ENCODE data around the gene ABCB11. TPM values are rescaled to one million over a fixed set of nuclear protein-coding genes. Genes with fewer than 3 reads are reported as not detected.

Gene ABCB11
- total RNA-seq, 1 donor from 2014 or later, result not detected

- DNase-seq (ENCODE audit: low spot score), result no peak
- no peaks in the 10 kb centered on the region for H3K36me3 Mint-ChIP-seq (ENCODE audit: low read depth)
- H3K9me3 Mint-ChIP-seq (ENCODE audit: low read depth), result no peaks in the 10 kb centered on the region
- no peak overlapping the region for H3K4me3 Mint-ChIP-seq (ENCODE audit: unreplicated experiment)
- no peaks in the 10 kb centered on the region for H3K27me3 Mint-ChIP-seq (ENCODE audit: low read depth)
- no peak overlapping the region for H3K27ac Mint-ChIP-seq (ENCODE audit: unreplicated experiment)
- H3K4me1 Mint-ChIP-seq (ENCODE audit: low read depth), result peaks cover 45% of the 10 kb centered on the region
- TF ChIP-seq CTCF (IDR thresholded peaks at IDR 0.05), result no peak
Observed at GRCh38 chr2:168993538-168993937, 37.6 kb downstream of the ABCB11 start.

- H3K27ac Mint-ChIP-seq (ENCODE audit: unreplicated experiment), result no peak overlapping the region
- H3K4me1 Mint-ChIP-seq (ENCODE audit: low read depth), result peaks cover 44% of the 10 kb centered on the region
- H3K4me3 Mint-ChIP-seq (ENCODE audit: unreplicated experiment), result no peak overlapping the region
- H3K27me3 Mint-ChIP-seq (ENCODE audit: low read depth), result no peaks in the 10 kb centered on the region
- no peak for TF ChIP-seq CTCF (IDR thresholded peaks at IDR 0.05)
- no peak for DNase-seq (ENCODE audit: low spot score)
- H3K36me3 Mint-ChIP-seq (ENCODE audit: low read depth), result no peaks in the 10 kb centered on the region
- no peaks in the 10 kb centered on the region for H3K9me3 Mint-ChIP-seq (ENCODE audit: low read depth)
Observed at GRCh38 chr2:168992591-168993349, 38.4 kb downstream of the ABCB11 start.

GRCh38 chr2:168992026-168992425 lies 39.1 kb downstream of the ABCB11 start:
- no peaks in the 10 kb centered on the region for H3K9me3 Mint-ChIP-seq (ENCODE audit: low read depth)
- DNase-seq (ENCODE audit: low spot score), result no peak
- TF ChIP-seq CTCF (IDR thresholded peaks at IDR 0.05), result no peak
- peaks cover 38% of the 10 kb centered on the region for H3K4me1 Mint-ChIP-seq (ENCODE audit: low read depth)
- H3K36me3 Mint-ChIP-seq (ENCODE audit: low read depth), result no peaks in the 10 kb centered on the region
- H3K27ac Mint-ChIP-seq (ENCODE audit: unreplicated experiment), result no peak overlapping the region
- no peak overlapping the region for H3K4me3 Mint-ChIP-seq (ENCODE audit: unreplicated experiment)
- H3K27me3 Mint-ChIP-seq (ENCODE audit: low read depth), result no peaks in the 10 kb centered on the region

GRCh38 chr2:168988755-168989154 lies 42.4 kb downstream of the ABCB11 start:
- no peaks in the 10 kb centered on the region for H3K27me3 Mint-ChIP-seq (ENCODE audit: low read depth)
- H3K36me3 Mint-ChIP-seq (ENCODE audit: low read depth), result no peaks in the 10 kb centered on the region
- H3K27ac Mint-ChIP-seq (ENCODE audit: unreplicated experiment), result no peak overlapping the region
- H3K4me1 Mint-ChIP-seq (ENCODE audit: low read depth), result peaks cover 19% of the 10 kb centered on the region
- no peak for TF ChIP-seq CTCF (IDR thresholded peaks at IDR 0.05)
- no peaks in the 10 kb centered on the region for H3K9me3 Mint-ChIP-seq (ENCODE audit: low read depth)
- no peak for DNase-seq (ENCODE audit: low spot score)
- no peak overlapping the region for H3K4me3 Mint-ChIP-seq (ENCODE audit: unreplicated experiment)

- Mint-ChIP-seq H3K9me3 (ENCODE audit: low read depth) (no peaks in the 10 kb centered on the region), H3K4me3 (ENCODE audit: unreplicated experiment) (no peak overlapping the region), H3K4me1 (ENCODE audit: low read depth) (no peaks in the 10 kb centered on the region), H3K36me3 (ENCODE audit: low read depth) (no peaks in the 10 kb centered on the region), H3K27ac (ENCODE audit: unreplicated experiment) (no peak overlapping the region), H3K27me3 (ENCODE audit: low read depth) (no peaks in the 10 kb centered on the region)
- DNase-seq (ENCODE audit: low spot score), result no peak
- TF ChIP-seq CTCF (IDR thresholded peaks at IDR 0.05), result no peak
Observed at GRCh38 chr2:168986398-168986943, 44.7 kb downstream of the ABCB11 start.
